HG03432 (cell line): ENCODE data around the gene SLC25A39.
"Not testable (repeated sequence)": the region's sequence is repeated elsewhere in the genome, so short reads cannot be mapped to it uniquely, and the experiment has no call there.

Experiments
- ATAC-seq: cut with Tn5 transposase; IDR thresholded peaks from one replicate; pipeline ENCODE4 v1.9.1; 2021; ENCODE audit warnings: mild to moderate bottlenecking, moderate library complexity; ENCODE audit not compliant: unreplicated experiment

SLC25A39 gene, protein sequence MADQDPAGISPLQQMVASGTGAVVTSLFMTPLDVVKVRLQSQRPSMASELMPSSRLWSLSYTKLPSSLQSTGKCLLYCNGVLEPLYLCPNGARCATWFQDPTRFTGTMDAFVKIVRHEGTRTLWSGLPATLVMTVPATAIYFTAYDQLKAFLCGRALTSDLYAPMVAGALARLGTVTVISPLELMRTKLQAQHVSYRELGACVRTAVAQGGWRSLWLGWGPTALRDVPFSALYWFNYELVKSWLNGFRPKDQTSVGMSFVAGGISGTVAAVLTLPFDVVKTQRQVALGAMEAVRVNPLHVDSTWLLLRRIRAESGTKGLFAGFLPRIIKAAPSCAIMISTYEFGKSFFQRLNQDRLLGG

DNA sequence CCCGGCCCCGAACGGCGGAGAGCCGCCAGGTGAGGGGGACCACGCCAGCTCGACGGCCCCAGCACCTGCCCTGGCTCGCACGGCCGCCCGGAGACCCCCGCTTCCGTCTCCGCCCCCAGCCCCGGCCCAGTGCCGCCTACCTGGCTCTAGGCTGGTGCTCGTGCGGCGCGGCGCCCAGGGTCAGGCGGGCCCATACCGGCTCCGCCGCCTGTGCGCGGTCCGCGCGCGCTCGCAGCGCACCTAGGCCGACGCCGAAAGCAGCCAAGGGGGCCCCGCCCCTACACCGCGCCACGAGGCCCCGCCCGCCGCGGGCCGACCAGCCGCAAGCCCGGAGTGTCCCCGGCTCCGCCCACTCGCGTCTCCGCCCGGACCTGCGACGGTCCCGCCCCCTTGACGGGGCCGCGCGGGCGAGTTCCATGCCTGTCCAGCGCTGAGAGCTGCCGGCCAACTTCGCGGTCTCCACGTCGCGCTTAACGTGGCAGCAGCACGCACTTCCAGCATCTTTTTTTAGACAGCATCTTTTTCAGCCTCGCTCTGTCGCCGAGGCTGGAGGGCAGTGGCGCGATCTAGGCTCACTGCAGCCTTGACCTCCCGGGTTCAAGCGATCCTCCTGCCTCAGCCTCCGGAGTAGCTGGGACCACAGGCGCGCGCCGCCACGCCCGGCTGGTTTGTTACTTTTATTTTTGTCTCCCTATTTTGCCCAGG lies at the start of gene SLC25A39:
TSS of gene SLC25A39 (minus strand) at position 253 of the 705 bp plus-strand sequence. CDS start 1,261 bp downstream, outside the sequence.
- peak; percentile 75 for ATAC-seq

DNA sequence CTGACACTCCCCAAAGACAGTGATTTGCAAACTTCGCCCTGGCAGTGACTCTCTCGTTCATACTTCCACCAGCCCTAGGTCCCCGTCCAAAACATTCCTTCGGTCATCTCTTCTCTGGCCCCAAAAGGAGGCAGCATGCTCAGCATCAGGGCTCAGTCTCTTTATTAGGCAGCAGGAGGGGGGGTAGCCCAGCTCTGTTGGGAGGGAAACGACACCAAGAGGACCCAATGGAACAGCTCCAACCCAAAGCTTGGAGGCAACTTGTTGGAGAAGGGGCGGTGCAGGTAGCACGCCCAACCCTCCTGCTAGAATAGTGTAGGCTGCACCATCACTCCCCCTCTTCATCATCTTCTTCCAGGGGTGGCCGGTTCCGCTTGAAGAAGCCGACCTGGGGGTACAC lies 47.4 kb upstream of the SLC25A39 start:
- no peak for ATAC-seq

DNA sequence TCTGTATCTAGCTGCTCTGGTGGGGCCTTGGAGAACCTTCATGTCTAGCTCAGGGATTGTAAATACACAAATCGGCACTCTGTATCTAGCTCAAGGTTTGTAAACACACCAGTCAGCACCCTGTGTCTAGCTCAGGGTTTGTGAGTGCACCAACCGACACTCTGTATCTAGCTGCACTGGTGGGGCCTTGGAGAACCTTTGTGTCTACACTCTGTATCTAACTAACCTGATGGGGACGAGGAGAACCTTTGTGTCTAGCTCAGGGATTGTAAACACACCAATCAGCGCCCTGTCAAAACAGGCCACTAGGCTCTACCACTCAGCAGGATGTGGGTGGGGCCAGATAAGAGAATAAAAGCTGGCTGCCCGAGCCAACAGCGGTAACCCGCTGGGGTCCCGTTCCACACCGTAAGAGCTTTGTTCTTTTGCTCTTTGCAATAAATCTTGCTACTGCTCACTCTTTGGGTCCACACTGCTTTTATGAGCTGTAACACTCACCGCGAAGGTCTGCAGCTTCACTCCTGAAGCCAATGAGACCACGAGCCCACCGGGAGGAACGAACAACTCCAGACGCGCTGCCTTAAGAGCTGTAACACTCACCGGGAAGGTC lies 44.9 kb upstream of the SLC25A39 start:
- ATAC-seq = not testable (repeated sequence)

DNA sequence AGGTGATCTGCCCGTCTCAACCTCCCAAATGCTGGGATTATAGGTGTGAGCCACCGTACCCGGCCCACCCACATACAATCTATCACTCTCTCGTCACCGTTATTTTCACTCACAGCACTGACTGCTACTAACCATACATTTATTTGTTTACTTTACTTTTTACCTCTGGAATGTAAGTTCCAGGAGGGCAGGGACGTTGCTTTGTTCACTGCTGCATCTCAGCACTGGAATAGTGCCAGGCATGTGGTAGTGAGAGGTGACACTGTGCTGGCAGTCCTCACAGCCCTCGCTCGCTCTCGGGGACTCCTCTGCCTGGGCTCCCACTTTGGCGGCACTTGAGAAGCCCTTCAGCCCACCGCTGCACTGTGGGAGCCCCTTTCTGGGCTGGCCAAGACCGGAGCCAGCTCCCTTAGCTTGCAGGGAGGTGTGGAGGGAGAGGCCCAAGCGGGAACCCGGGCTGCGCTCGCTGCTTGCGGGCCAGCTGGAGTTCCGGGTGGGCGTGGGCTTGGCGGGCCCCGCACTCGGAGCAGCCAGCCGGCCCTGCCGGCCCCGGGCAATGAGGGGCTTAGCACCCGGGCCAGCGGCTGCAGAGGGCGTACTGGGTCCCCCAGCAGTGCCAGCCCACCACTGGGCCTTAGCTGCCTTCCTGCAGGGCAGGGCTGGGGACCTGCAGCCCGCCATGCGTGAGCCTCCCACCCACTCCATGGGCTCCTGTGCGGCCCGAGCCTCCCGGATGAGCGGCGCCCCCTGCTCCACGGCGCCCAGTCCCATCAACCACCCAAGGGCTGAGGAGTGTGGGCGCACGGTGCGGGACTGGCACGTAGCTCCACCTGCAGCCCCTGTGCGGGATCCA lies 44.0 kb upstream of the SLC25A39 start:
- not testable (repeated sequence) for ATAC-seq

DNA sequence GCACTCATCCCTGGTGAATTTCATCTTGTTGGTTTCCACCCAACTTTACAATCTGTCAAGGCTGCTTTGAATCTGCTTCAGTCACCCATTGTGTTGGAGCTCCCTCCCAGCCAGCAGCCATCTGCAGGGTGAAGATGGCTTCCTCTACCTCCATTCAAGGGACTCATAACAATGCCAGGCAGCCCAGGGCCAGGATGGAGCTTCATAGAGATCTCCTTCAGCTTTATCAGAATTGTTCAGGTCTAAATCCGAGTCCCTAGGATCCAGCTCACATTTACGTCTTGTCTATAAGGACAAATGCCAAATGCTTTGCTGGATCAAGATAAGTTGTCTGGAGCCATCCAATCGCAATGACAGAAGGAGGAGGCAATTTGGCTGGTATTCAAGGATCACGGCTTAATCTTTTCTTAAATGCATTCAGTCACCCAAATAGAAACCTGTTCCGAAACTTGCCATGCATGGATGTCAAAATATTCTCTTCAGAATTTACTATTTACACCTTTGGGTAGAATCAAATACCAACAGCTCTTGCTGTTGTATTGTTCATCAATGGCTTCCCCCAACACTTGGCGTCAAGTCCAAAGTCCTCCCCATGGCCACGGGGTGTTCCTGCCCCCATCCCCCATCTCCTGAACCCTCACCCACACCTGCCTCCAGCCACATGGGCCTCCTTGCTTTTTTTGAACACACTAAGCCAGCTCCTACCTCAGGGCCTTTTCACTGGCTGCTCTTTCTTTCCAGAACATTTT lies 42.8 kb upstream of the SLC25A39 start:
- no peak for ATAC-seq

DNA sequence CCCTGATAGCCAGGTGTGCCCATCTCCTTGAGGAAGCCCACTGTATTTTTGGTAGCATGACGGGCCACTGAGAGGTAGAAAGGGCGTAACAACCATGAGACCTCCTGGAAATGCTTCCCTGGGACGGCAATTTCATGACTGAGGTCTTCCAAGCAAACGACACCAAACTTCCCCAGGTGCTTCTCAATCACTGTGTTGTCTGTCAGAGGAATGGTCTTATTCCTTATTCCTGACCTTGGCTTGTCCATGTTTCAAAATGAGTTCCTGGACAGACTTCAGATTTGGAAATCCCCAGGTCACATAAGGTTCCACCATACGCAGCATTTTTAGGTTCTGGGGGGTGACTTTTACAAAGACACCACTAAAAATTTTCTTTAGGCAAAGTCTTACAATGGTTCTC lies 40.4 kb upstream of the SLC25A39 start:
- ATAC-seq = not testable (repeated sequence)

DNA sequence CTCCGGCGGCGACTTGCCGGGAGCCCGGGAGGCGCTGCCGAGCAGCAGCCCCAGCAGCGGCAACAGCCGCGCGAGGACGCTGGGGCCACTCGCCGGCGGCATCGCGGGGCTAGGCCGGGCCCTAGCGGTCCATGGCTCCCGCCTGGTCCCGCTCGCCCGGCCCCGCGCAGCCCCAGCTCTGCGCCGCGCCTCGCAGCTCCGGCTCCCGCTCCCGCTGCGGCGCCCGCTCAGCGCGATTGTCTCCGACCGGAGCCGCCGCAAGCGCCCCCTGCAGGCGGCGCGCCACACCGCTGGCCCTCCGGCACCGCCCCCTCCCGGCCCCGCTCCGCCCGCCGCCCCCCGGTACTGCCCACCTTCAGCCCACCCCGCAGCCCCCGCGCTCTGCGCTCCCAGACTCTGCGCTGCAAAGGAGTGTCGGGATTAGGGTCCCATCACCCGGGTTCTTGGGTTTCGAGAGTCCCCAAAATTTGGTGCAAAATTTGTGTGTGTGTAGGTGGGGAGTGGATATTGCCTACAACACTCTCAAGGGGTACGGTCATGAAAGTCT lies 39.1 kb upstream of the SLC25A39 start, which contains the start of gene FAM171A2:
TSS of gene FAM171A2 (minus strand) at position 241 of the 547 bp plus-strand sequence. CDS start at position 102, 139 bp downstream.
- ATAC-seq = peak; percentile 53

DNA sequence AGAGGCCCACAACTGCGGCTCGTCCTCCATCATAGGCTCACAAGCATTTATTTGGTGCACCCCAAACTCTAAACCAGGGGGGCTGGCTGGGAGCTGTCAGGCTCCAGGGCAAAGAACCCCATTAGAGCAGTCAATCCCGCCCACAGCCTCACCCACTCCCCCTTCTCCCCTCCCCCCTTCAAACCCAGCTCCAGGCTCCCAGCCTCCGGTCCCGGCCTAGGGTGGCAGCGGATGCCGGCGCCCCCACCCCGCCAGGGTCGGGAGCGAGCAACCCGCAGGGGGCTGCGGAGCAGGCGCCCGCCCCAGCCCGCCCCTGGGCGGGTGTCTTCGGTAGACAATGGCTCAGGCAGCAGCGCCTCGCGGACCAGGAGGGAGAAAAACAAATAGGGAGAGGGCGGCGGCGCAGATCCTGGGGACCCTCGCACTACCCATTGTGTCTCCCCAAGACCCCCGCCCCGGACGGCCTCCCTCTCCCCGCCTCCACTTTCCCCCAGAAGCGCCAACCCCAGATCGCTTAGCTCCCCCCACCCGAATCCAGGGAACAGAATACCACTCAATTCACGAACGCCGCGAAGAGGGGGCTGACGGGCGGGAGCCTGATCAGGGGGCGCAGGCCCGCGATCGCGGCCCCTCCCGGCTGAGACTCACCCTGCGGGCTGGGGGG lies 38.5 kb upstream of the SLC25A39 start:
- no peak for ATAC-seq

DNA sequence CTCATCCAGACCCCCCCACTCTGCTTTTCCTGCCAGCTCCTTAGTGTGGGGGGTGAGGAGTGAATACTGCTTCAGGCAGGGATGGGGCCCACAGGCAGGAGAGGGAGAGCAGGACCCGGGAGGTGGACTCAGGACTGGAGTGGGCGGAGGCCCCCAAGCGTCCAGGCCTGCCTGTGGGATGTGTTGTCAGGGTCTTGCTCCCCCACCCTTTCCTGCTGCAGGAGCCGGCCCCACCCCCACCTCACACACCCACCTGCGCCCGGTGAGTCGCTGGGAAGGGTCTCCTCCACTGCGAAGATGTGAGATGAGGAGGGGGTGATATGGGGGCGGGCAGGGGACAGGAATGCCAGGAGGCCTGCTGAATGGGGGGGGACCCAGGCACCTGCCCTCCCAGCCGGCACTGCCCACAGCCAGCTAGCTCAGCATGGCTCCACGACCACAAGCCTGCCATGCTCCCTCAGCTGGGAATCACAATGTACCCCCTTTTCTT lies 37.9 kb upstream of the SLC25A39 start:
- ATAC-seq = no peak

DNA sequence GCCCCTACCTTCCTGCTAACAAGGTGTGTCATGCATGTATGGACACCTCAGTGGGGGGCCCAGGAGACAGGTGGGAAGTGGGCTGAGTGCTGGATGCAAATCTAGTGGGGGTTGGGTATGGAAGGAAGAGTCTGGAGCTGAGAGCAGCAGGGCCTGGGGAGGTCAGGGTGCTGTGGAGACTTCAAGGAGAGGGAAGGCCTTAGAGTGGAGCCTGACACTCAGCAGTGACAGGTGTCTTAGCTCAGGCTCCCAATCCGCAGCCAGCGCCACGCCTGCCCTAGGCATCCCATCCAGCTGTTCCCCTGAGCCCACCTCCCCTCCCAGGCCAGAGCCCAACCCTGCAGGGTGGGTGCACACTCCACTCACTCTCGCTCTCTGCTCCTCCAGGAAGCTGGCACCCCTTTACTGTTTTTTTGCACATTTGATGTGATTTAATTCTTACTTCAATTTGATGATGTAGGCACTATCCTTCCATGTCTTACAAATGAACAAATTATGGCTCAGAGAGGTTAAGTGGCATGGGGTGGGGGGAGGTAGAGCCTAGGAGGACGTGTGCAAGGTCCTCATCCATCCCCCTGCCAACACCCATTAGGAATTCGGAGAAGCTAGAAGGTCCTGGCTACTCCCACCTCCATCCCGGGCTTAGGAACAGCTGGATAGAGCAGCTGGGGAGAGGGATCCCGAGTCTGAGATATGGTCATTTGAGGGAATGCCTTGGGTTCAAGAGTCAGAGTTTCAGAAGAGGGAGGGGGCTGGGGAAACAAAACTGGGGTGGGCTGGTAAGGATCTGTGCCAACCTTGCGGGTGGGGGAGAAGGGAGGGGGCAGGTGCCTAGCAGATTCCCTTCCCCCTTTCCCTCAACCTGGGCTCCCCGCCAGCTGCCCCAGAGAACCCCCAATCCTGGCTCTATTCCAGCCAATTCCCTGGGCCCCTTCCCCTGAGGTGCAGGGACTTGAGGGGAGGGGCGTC lies 37.0 kb upstream of the SLC25A39 start:
- ATAC-seq = no peak

DNA sequence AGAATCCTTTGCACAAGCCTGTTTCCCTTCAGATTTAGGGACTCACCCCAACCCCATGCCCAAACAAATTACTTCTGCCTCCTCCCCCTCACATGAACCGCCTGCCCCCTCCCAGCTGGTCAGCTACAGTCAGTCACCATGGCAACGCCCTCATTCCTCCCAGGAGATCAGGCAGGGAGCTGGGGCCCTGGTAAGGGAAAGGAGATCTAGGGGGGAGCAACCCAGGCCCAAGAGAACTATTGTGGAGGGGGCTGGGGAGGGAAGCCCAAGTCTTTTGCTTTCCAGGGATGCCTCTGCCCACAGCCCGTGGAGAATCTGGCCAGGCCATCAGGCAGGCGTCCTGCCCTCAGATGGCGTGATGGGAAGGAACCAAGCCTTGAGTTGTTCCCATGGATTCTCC lies 36.2 kb upstream of the SLC25A39 start:
- ATAC-seq = no peak

DNA sequence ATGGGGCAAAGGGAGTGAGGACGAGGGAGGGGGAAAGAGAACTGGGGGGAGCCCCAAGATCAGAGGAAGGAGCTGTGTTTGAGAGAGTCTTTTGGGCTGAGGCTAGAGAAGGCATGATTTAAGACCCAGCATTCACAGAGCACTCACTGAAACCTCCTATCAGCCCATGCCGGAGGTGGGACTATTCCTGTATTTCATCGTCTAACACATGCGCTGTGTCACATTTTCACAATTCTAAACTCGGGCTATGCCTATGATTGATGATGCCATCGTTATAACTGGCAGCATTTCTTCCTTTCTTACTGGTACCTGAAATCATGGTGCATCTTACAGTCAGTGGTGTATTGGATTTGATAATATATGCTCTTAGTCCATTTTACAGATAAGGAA lies 35.5 kb upstream of the SLC25A39 start:
- ATAC-seq = no peak

DNA sequence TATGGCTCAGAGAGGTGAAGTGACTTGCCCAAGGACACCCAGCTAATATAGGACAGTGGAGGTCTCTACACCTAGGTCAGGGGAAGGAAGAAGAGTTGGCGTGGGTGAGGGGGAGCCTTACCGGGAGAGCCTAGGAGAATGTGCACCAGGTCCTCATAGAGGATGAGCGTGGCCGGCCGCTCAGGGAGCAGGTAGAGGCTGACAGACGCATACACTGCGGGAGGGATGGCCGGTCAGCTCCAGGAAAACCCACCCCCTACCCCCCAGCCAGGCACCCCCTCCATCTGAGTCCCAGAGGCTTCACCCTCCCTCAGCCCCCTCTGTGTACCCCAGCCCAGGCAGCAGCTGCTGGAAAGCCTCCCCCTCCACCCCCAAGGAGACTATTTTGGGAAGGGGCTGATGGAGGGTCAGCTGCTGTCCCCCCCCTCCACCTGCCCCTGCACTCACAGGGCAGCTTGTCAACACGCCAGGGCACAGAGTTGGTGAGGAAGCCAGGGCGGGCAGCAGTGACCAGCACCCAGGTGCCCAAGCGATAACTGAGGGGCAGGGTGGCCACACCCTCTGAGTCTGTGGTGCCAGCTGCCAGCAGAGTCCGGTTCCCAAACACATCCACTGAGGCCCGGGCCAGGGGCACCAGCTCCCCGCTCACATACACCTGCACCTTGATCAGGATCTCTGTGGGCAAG lies 35.0 kb upstream of the SLC25A39 start:
- no peak for ATAC-seq

DNA sequence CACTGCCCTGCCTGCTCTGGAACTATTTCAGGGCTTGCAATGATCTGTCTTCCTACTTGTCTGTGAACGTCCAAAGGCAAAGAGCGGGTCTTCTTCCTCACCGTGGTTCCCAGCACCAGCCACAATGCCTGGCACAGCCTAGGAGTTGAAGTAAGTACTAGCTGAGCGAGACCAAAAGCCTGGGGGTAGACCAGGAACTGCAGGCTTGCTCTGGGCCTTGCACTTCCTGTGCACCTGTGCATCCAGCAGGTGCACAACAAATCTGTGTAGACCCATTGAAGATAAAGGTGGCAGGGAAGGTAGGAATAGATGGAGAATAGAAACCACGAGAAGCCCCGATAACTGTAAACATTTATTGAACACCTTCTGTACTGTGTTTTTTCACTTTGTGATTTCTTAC lies 34.4 kb upstream of the SLC25A39 start:
- ATAC-seq = no peak

DNA sequence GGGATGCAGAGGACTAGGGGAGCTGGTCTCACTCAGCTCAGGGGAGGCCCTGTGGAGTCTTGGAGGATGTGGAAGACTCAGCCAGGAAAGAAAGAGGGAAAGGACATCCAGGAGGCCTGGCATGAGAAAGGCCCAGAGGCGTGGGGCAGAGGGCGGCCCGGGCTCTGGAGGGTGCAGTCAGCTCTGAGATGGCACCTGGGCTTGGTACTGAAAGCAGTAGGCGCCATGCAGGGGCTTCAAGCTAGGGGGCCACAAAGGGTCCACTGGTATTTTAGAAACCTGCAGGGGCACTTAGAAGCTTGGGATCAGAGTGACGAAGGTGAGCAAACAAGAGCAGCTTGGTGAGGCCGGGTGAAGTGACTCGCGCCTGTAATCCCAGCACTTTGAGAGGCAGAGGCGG lies 33.4 kb upstream of the SLC25A39 start:
- no peak for ATAC-seq

DNA sequence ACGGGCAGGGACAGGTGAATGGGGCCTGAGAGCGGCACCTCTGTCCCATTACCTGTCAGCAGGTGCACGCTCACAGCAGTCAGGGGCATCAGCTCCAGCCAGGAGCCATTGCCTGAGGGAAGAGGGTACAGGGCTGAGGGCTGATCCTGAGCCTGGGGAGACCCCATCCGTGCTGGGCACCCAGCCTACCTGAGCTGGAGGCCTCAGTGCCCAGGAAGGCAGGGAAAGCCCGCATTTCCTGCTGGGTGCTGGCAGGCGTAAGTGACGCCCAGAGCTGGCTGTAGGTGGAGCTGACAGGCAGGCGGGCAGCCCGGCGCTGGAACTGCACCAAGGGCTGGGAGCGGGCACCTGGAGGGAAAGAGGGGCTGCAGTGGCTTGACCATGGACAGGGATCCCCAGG lies 31.6 kb upstream of the SLC25A39 start:
- no peak for ATAC-seq

DNA sequence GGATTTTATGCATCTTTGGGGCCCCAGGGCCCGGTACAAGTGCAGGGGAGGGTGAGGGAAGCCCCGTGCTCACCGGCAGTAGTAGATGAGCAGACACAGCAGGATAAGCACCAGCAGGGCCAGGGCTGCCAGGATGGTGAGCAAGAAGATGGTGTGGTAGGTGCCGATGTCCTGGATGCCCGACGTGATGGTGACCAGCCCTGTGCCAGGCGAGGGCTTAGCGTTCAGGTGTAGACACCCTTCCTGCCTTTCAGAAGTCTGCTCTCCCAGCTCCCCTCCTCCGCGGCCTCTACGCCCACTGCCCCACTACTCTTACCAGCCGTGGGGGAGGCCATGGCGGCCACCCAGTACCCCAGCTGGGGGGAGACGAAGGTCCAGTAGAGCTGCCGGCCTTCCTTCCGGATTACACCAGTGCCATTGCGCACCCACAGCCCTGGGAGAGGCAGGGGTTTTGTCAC lies 31.0 kb upstream of the SLC25A39 start:
- ATAC-seq = no peak
